GM21786 (cell line): ENCODE measurements around the gene CIRBP.
"Not testable (repeated sequence)": the region's sequence is repeated elsewhere in the genome, so short reads cannot be mapped to it uniquely, and the experiment has no call there.

Experiments used
- ATAC-seq: cut with Tn5 transposase; IDR thresholded peaks from one replicate; pipeline ENCODE4 v1.9.1; 2021; ENCODE audit not compliant: unreplicated experiment

CIRBP gene

DNA sequence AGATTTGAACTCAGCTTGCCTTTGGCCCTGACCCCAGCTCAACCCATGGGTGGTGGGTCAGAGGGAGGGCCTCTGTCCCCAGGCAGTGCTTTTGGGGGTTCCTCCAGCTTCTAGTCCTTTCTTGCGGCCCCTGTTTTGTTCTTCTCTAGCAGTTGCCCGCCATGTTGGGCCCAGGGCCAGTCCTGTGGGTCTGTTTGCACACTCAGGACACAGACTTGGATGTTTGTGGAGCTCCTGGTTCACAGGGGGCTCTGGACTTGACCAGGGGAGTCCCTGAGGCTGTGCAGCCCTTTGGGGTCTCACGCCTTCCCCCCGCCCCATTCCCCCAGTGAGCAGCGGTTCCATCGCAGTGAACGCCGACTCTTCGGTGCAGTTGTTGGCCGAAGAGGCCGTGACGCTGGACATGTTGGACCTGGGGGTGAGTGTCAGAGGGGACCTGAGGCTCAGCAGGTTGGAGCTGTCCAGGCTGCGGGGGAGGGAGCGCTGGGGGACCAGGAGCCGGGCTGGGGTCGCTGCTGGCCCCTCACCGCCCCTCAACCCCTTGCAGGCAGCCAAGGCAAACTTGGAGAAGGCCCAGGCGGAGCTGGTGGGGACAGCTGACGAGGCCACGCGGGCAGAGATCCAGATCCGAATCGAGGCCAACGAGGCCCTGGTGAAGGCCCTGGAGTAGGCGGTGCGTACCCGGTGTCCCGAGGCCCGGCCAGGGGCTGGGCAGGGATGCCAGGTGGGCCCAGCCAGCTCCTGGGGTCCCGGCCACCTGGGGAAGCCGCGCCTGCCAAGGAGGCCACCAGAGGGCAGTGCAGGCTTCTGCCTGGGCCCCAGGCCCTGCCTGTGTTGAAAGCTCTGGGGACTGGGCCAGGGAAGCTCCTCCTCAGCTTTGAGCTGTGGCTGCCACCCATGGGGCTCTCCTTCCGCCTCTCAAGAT is 25.1 kb upstream of the CIRBP start:
- ATAC-seq = no peak

DNA sequence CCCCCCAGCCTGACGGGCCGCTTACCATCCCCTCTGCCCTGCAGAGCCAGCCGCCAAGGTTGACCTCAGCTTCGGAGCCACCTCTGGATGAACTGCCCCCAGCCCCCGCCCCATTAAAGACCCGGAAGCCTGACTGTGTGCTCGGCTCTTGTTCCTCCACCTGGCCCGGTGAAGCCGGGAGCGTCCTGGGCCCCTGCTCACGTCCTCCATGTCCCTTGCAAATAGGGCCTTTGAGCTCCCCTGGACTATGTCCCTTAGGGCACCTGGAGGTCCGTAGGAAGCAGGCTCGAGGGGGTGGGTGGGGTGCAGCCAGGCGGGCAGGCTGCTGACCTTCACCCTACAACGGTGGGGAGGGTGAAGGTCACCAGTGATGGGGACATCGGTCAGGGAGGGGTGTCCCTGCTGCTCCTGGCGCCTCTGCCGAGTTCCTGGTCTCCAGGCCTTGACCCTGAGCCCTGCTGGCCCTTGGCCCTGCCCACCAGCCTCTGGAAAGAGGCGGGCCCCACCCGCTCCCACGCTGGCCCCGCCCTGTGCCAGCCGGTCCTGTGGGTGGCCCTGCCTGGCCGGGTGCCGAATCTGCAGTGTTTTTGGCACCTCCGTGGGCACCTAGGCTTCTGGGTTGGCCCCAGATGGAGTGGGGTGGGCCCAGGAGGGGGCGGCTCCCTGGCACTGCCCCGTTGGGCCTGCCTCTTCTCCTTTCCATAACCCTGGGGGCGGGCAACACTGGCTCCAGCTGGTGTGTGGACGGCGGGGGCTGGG is 24.3 kb upstream of the CIRBP start:
- ATAC-seq = no peak

DNA sequence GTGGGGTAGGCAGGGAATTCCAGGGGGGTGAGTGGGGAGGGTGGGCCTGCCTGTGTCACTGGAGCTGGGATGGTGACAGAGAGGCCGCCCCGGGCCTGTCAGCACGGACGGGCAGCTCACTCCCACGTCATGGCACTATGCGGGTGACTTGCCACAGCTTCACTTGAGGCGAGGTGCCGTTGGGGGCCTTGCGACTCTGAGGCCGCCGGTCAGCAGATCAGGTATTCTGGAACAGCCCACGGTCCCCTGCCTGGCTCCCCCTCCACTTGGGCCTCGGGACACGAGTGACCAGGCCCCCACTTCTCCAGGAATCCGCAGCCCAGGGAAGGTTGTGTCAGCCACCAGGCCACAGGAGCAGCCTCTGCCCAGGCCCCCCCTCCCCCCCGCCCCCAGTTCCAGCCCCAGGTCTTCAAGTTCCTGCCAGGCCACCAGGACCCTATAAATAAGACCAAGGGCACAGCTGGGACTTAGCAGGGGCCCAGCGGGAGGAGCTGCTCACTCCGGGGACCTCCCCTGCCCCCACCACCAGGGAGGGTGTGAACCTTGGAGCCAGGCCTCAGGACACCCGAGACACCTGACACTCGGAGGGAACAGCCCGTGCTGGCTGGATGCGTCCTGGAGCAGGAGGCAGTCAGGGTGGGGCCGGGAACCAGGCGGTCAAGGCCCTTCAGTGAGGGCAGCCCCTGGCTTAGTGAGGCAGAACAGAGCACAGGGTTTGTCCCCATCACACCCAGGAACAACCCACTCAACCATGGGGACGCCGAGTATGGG is 23.5 kb upstream of the CIRBP start:
- no peak for ATAC-seq

DNA sequence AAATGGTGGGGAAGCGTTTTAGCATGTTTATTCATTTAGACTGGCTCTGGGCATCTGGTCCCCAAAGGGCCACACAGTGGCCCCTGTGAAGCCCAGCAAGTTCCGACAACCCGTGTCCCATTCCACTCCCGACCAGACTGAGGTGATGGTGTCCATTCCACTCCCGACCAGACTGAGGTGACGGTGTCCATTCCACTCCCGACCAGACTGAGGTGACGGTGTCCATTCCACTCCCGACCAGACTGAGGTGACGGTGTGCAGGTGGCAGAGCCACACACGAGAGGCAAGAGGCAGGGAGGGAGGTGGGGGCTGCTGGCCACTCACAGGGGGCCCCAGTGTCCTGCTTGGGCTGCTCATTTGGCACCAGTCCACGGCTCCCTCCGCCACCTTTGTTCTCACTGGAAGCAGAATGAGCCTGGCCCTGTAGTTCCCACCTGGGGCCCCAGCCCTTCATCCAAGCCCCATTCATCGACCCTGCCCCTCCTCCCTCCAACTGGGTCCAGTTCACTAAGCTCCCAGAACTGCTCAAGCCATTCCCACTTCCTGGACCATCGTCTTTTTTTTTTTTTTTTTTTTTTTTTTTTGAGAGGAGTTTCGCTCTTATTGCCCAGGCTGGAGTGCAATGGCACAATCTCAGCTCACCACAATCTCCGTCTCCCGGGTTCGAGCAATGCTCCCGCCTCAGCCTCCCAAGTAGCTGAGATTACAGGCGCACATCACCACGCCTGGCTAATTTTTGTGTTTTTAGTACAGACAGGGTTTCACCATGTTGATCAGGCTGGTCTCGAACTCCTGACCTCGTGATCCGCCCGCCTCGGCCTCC is 22.7 kb upstream of the CIRBP start:
- ATAC-seq = not testable (repeated sequence)

DNA sequence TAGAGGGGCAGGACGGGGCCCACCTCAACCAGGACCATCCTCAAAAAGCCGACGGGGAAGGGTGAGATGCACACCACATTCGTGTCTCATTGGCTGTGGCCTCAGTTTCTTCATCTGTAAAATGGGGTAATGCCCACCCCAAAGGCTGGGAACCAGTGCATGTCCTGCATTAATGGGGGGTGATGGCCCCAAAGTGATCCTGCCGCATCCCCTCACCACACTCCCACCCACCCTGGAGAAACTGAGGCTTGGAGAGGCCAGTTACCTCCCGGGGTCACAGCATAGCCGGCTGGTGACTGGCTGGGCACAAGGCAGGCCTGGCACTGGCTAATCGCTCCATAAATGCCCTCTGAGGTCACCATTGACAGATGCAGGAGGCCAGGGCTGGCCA is 21.4 kb upstream of the CIRBP start:
- no peak for ATAC-seq

DNA sequence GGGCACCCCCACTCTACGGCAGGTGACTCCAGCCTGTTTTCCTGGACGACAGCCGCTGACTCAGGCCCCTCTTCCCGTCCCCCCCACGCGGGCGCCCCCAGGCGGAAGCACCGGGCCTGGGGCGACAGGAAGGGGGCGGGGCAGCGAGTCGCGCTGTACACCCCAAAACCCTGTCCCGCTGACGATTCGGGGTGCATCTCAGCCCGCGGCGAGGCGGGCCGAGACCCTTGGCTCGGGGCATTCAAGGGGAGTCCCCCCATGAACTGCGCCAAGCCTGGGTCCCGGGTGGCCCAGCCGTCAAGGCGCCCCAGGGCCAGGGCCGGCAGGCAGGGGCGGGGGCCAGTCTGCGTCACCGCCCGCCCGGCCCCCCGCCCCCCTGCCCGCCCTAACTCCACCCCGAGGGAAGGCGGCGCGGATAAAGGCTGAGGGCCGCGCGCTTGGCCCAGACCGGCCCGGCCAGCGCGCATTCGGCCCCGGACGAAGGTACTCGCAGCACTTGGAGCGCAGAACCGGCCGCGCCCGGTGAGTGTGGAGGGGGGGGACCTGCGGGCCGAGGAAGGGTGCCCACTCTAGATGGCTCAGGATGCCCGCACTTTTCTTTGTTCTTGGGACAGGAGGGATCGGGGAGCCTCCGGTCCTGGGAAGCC is 20.9 kb upstream of the CIRBP start, which contains the start of gene MIDN:
Gene MIDN, plus strand, starts transcription at position 445 of the 647 bp plus-strand sequence. CDS start 1,714 bp downstream, outside the sequence.
- peak; percentile 11 for ATAC-seq

DNA sequence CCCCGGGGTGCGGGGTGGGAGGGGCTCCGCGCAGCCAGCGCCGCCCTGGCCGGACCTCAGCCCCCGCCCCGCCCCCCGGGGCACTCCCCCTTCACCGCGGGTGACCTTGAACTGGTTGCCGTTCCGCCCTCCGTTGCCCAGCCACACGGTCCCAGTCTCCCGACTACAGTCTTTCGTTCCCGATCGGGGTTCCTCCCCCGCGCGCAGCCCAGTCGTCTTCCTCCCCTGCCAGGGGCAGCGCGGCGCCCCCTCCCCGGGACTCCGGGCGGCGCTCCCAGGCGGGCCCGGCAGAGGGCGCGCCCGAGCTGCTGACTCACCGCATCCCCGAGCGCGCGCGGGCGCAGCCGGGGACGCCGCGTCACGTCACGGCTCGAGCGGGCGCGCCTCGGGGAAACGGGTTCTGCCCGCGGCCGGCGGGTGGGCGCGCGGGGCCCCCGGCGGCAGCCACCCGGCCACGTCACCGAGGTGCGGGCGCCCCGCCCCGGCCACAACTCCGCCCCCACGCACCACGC is 20.3 kb upstream of the CIRBP start:
- peak; percentile 18 for ATAC-seq

DNA sequence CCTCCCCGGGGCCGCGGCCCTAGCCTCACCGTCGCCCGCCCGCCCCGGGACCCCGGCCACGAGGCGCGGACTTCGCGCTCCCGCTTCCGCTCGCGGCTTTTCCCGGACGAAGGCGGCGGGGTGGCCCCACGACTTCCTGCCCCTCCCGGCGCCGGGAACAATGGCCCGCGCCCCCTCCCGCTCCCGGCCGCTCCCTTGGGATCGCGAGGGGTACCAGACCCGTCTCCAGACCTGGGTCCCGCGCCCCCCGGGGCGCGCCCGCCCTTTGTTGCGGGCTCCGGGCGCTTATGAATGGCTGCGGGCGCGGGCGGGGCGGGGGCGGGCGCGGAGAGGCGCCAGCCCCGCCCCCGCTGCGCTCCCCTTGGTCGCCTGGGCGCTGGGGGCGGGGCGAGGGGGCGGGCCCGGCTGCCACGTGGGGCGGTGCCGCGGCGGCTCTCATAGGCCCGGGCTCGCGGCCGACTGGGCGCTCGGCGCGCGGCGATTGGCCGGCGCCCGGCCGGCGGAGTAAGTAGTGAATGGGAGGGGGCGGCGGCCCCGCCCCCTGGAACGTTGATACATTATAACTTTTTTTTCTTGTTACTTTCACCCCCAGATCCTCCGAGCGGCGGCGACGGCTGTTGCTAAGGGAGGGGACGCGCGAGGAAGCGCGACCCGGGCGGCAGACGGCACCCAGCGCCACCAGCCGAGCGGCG is 19.7 kb upstream of the CIRBP start:
- ATAC-seq = peak; percentile 33

DNA sequence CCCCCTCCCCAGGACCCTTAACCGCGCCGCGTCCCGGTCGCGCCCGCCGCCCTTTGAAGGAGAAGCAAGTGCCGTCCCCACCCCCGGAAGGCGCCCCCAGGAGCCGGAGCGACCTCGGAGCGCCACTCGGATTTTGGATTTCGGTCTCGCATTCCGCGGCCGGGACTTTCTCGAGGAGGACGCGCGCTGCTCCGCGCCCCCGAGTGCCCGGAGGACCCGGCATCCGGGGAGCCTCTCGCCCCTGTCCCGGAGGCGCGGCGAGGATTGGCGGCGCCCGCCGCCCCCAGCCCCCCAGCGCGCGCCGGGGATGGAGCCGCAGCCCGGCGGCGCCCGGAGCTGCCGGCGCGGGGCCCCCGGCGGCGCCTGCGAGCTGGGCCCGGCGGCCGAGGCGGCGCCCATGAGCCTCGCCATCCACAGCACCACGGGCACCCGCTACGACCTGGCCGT is 19.1 kb upstream of the CIRBP start:
- no peak for ATAC-seq

DNA sequence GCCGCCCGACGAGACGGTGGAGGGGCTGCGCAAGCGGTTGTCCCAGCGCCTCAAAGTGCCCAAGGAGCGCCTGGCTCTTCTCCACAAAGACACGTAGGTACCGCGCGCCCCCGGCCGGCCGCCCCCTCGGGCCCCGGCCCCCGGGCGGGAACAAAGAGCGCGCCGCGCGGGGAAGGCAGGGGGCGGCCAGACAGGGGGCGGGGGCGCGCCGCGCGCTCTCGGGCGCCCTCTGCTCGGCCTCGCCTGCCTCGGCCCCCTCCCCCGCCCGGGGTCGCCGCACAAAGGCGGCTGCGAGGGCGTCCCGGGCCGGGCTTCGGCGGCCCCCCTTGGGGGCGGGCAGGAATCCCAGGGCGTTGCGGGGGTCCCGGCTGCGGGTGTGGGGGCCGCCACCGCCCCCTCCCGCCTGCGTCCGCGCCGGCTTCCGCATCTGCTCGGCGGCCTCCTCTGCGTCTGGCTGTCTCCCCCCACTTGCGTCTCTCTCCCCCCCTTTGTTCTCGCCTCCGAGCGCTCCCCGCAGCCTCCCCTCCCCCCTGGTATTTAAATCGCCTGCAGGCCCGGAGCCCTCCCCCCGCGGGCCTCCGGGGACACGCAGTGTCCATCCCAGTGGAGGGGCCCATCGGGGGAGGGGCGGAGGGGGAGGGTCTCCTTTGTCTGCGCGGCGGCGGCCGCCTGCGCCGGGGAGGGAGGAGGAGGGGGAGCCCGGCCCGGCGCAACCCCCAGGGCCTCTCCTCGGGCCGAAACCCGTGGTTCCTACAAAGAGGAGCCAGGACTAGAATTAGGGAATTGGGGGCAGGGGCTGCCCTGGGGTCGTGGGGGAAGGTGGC is 18.5 kb upstream of the CIRBP start:
- no peak for ATAC-seq

DNA sequence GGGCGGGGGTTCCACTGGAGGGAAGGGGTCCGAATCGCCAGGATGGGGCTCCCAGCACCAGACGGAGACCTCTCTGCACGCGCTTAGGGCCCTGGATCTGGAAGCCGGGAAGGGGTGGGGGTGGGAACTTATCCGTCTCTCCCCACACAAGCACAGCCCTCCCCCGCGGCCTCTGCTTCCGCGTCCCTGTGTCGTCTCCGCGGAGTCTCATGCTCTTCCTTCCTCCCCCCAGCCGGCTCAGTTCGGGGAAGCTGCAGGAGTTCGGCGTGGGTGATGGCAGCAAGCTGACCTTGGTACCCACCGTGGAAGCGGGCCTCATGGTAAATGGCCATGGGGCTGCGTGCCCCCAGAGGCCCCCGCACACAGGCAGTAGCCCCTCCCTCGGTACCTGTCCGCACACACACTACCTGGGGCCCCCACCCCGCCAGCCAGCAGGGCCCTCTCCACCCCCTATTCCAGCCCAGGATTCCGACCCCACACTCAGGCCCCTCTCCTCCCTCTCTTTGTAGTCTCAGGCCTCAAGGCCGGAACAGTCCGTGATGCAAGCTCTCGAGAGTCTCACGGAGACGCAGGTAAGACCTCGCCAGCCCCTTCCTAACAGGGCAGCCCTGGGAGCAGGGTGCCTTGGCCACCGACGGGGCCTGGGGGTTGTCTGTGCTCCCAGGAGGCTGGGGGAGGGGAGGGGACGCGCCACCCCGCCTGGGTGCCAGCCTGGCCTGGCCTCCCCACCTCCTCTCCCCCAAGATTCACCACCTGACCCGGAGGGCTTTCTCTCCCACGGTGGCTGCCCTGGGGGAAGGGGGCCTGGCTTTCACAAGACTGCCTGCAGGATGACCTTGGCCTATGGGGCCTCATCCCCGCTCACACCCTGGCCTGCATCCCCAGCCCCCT is 17.6 kb upstream of the CIRBP start:
- no peak for ATAC-seq

DNA sequence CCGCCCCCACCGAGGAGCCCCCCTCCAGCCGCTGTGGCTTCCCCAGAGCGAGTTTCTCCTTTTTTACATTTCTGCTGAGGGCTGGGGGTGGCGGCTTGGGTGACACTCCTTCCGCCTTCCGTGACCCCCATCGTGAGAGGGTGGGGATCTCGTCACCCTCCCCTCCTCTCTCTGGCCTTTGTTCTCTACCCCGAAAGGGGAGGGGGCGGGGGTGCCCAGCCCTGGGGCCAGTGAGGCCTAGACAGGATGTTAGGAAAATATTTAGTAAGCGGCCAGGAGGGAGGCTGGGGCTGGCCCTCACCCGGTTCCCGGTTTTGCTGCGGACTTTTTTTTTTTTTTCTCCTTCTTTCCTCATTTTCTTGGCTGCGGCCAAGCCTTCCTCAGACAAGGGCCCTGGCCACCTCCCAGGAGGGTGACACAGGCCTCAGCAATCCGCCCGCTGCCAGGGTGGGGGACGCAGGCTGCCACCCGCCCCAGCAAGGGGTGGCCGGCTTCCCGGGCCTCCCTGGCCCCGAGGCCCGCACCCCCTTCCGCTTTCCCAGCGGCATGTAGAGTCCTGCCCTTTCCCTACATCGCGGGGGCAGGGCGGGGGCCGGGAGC is 16.8 kb upstream of the CIRBP start:
- no peak for ATAC-seq

DNA sequence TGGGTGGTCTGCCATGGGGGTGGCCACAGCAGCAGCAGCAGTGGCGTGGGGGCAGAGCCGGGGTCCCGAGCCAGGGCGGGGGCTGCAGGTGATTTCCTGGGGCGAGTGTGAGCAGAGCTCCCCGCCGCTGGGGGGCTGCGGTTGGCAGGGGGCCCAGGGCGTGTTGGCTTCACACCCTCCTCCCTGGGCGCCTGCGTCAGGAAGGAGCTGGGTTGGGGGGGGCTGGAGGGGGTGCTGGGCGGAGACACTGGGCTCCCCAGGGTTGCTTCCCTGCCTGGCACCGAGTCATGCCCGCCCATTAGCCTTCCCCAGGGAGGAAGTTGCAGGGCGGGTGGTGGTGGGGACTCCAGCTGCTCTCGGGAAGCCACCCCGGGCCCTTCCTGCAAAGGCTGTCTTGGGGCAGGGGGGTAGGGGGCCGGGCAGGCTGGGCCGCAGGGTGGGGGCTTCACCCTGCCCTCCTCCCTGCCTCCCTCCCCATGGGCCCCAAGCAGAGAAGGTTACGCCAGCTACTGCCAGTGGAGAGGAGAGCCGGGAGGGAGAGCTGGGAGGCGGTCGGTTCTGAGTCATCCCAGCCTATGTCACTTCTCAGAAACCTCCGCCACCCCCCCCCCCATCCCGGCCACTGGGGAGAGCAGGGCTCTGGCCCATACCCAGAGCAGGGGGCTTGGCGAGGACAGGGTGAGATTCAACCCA is 16.2 kb upstream of the CIRBP start:
- ATAC-seq = no peak

DNA sequence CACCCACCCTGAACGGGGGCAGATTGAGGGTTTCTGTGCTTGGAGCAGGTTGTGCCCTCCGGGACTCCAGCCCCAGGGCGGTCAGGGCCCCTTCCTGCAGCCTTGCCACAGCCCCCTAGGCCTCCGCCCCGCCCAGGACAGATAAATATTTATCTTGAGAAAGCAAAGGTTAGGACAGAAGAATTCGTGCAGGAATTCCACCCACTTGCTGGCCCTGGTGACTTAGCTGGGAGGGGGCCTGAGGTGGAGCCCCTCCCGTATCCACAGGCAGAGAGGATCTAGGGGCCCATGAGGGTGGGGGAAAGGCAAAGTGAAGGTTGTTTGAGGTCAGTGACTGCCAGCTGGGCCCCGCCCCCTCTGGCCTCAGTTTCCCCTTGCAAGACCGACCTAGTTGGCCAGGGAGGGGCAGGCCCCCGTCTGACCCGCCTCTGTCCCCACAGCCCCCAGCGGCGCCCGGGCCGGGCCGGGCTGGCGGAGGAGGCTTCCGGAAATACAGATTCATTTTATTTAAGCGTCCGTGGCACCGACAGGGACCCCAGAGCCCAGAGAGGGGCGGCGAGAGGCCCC is 15.5 kb upstream of the CIRBP start:
- no peak for ATAC-seq

DNA sequence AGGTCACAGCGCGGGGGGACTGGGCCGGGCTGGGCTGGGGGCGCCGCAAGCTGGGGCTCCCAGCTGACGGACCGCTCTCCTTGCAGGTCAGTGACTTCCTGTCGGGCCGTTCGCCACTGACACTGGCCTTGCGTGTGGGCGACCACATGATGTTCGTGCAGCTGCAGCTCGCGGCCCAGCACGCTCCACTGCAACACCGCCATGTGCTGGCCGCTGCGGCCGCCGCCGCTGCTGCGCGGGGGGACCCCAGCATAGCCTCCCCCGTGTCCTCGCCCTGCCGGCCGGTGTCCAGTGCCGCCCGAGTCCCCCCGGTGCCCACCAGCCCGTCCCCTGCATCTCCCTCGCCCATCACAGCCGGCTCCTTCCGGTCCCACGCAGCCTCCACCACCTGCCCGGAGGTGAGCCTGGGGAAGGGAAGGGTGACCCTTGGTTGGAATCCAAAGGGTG is 15.0 kb upstream of the CIRBP start:
- ATAC-seq = no peak
